Endothelial cell of umbilical vein (primary cell): ENCODE data around the gene ZNF581. TPM values are rescaled to one million over a fixed set of nuclear protein-coding genes. Genes with fewer than 3 reads are reported as not detected.
A peak's percentile ranks its signal among the peaks of the same experiment; 100 is the strongest.

ENCODE experiments used
- BruUV-seq: library from RNA; stranded (reverse); fragments of 400-500 nt; replicated peaks from 2 replicates; lab custom pipeline; 2021; lab: Mats Ljungman, UMichigan
- CTCF ChIA-PET: fragments of 300-600, 350-600 bp; sonication (Branson Sonifier 250); formaldehyde crosslinking; loops from one replicate; lab custom pipeline; 2021; ENCODE audit warnings: antibody characterized with exemption, inconsistent platforms; lab: Charles Lee
- POLR2A ChIA-PET: fragments of 300-600, 350-600 bp; sonication (Branson Sonifier 250); formaldehyde crosslinking; loops from one replicate; lab custom pipeline; 2021; ENCODE audit warnings: antibody characterized with exemption, inconsistent platforms; lab: Charles Lee
- DNase-seq: peaks from one replicate; pipeline ENCODE4 v3.0.0-alpha.2; 2011; ENCODE audit warnings: low read depth, low spot score
- FAIRE-seq: peaks from 2 replicates; lab custom pipeline; 2011; peaks lifted over from hg19 to GRCh38; lab: Jason Lieb, UNC
- H2AFZ ChIP-seq: 2 replicates; pipeline ENCODE4 v1.6.0; 2012; ENCODE audit warnings: low read depth, low read length, control low read depth, inconsistent platforms
- H3K27ac ChIP-seq: 2 replicates; pipeline ENCODE4 v1.5.1; 2011; ENCODE audit warnings: low read depth, mild to moderate bottlenecking, control low read depth, low read length, moderate library complexity; ENCODE audit not compliant: insufficient read depth
- H3K27me3 ChIP-seq, 2 experiments: 2 replicates each; pipeline versions ENCODE4 v1.6.0 to v1.6.1; 2011; ENCODE audit warnings: low read length in 2 of 2, mixed read lengths in 1 of 2; ENCODE audit not compliant: control insufficient read depth in 2 of 2, insufficient read depth in 2 of 2
- H3K36me3 ChIP-seq, 2 experiments: 2 replicates in 1 of 2; 3 replicates in 1 of 2; pipeline ENCODE4 v1.5.1; 2011; ENCODE audit warnings: low read length in 2 of 2, mild to moderate bottlenecking in 1 of 2, moderate library complexity in 1 of 2; ENCODE audit not compliant: control insufficient read depth in 2 of 2, insufficient read depth in 2 of 2; ENCODE audit errors: extremely low read depth in 1 of 2
- H3K4me1 ChIP-seq: 3 replicates; pipeline ENCODE4 v1.5.1; 2011; ENCODE audit warnings: mild to moderate bottlenecking, low read length; ENCODE audit not compliant: control insufficient read depth, insufficient read depth; ENCODE audit errors: extremely low read depth
- H3K4me2 ChIP-seq: 2 replicates; pipeline ENCODE4 v1.6.1; 2011; ENCODE audit warnings: low read length, control low read depth, mixed read lengths; ENCODE audit not compliant: insufficient read depth
- H3K4me3 ChIP-seq, 3 experiments: fragments of 200-600 bp in 1 of 3; sonication (generic), shearing (Covaris generic) in 1 of 3; replicated peaks in 1 of 3; 2 replicates each; pipeline ENCODE4 v1.5.1; 2011 to 2016; ENCODE audit warnings: control low read depth in 3 of 3, low read length in 3 of 3, mild to moderate bottlenecking in 2 of 3, inconsistent platforms in 1 of 3, low read depth in 1 of 3, moderate library complexity in 1 of 3; ENCODE audit not compliant: insufficient read depth in 1 of 3
- H3K79me2 ChIP-seq: 2 replicates; pipeline ENCODE4 v1.6.0; 2012; ENCODE audit warnings: low read length, inconsistent platforms; ENCODE audit not compliant: control insufficient read depth, insufficient read depth
- H3K9ac ChIP-seq: replicated peaks from 2 replicates; pipeline ENCODE3; 2011; ENCODE audit warnings: low read length, control low read depth; ENCODE audit not compliant: insufficient read depth; ENCODE audit errors: extremely low read depth
- H3K9me1 ChIP-seq: replicated peaks from 3 replicates; pipeline ENCODE4 v1.6.0; 2011; ENCODE audit warnings: mild to moderate bottlenecking, low read length; ENCODE audit not compliant: control insufficient read depth, insufficient read depth; ENCODE audit errors: extremely low read depth
- H3K9me3 ChIP-seq: replicated peaks from 2 replicates; pipeline ENCODE4 v1.5.1; 2012; ENCODE audit warnings: low read length, inconsistent platforms; ENCODE audit not compliant: control insufficient read depth, insufficient read depth
- H4K20me1 ChIP-seq: replicated peaks from 2 replicates; pipeline ENCODE3; 2011; ENCODE audit warnings: mild to moderate bottlenecking, low read length; ENCODE audit not compliant: control insufficient read depth, insufficient read depth; ENCODE audit errors: extremely low read depth
- EZH2 ChIP-seq: IDR thresholded peaks from 2 replicates; pipeline ENCODE4 v1.6.1; 2012; ENCODE audit warnings: borderline replicate concordance, low read depth, mild to moderate bottlenecking, moderate library complexity, low read length, inconsistent platforms; ENCODE audit not compliant: severe bottlenecking
- FOS ChIP-seq: IDR thresholded peaks from 2 replicates; pipeline ENCODE4 v1.6.1; 2011; ENCODE audit warnings: mild to moderate bottlenecking, low read length, moderate library complexity, borderline replicate concordance; ENCODE audit not compliant: insufficient read depth
- GATA2 ChIP-seq: IDR thresholded peaks from 2 replicates; pipeline ENCODE4 v1.7.0; 2011; ENCODE audit warnings: low read depth, mild to moderate bottlenecking, moderate library complexity, mixed read lengths, low read length; ENCODE audit not compliant: insufficient read length, insufficient read depth
- JUN ChIP-seq: IDR thresholded peaks from 2 replicates; pipeline ENCODE4 v1.6.1; 2011; ENCODE audit warnings: borderline replicate concordance, low read depth; ENCODE audit not compliant: insufficient read length, insufficient read depth
- MYC ChIP-seq: IDR thresholded peaks from one replicate; pipeline ENCODE4 v1.6.1; 2011; ENCODE audit warnings: mild to moderate bottlenecking, low read depth, low read length
- POLR2A ChIP-seq: IDR thresholded peaks from 2 replicates; pipeline ENCODE4 v1.6.1; 2012; ENCODE audit warnings: low read depth, mild to moderate bottlenecking, control low read depth, low read length
- POLR2AphosphoS5 ChIP-seq: IDR thresholded peaks from 2 replicates; pipeline ENCODE4 v1.6.1; 2012; ENCODE audit warnings: low read depth, mild to moderate bottlenecking, control low read depth, low read length, moderate library complexity; ENCODE audit not compliant: insufficient read depth
- dilution Hi-C: fragments of 300-500 bp; cut with MboI; formaldehyde crosslinking; loops from one replicate; pipeline ENCODE4 v1.15.0; 2019; ENCODE audit warnings: low sequenced_read_pairs; ENCODE audit not compliant: extremely low pct_ligation_motif_present
- intact Hi-C: fragments of 100-400 bp; cut with micrococcal nuclease; formaldehyde crosslinking; loops from one replicate; pipeline ENCODE4 v1.10.0; 2022
- polyA plus RNA-seq, 4 experiments: library from polyadenylated mRNA; depleted of rRNA in 3 of 4; stranded (reverse) in 3 of 4; unstranded in 1 of 4; fragments of >200 nt; gene quantifications; 2 replicates each; pipeline versions ENCODE4 v1.2.1 to v1.2.3, GENCODE V29; 2011 to 2012; ENCODE audit warnings: missing spikeins in 1 of 4
- total RNA-seq: library from RNA; stranded (reverse); gene quantifications from 2 replicates; pipeline ENCODE4 v1.2.3, GENCODE V29; 2021
- TF ChIP-seq, protein P1 (sequence below), 2 donors: IDR thresholded peaks; 1 replicate in 1 of 2; 2 replicates in 1 of 2; pipeline ENCODE4 v1.5.1; 2011; ENCODE audit warnings: low read length in 2 of 2, mild to moderate bottlenecking in 2 of 2, moderate library complexity in 2 of 2, control low read depth in 1 of 2, inconsistent platforms in 1 of 2, low read depth in 1 of 2; ENCODE audit not compliant: insufficient read depth in 1 of 2; ENCODE audit errors: extremely low read depth in 1 of 2
- TF ChIP-seq, protein P2 (sequence below): IDR thresholded peaks from 2 replicates; pipeline ENCODE4 v1.6.1; 2011; ENCODE audit not compliant: insufficient read depth, insufficient read length

Gene ZNF581
- total and polyA plus RNA-seq, 2 donors (not counting 3 experiments of a cell fraction or from before 2014, with no cell fraction given): 31.4 to 32.3 TPM

DNA sequence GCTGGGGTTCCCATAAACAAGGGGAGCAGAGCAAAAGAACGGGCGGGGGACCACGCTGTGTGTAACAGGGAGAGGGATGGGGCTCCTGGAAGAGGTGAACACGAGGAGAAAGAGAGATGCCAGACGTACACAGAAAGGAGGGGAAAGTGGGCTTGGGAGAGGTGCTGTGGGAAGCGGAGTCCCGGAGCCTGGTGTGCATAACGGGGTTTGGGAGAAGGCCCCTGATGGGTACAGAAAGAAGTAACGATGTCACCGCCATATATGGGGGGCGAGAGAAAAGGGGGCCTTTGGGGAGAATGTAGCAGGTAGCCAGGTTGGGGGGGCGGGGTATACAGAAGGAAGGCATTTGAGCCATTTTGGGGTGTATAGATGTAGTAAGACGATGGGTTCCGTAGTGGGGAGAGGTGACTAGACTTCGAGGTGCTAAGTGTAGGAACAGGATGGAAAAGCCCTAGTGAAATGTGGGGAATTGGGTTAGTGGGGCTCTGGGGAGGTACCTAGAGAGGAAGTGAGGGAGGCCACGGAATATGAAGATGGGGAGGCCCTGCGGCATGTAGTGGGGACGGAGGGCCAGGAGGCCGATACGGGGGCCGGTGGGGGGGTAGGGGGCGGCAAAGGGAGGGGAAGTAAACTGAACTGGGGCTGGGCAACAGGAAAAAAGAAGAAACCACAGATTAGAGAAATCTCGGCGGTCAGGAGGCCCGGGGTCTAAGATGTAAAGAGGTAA, 1.9 kb upstream of the ZNF581 start:
- dilution Hi-C loops (no loop called here), intact Hi-C loops (loop anchor here (5.0 kb wide), 1 partner anchor 554 kb away; no protein-coding TSS in a partner anchor)
- CTCF ChIA-PET: interaction anchor here (0.7 to 2.0 kb wide), 4 partner anchors 9 to 13 kb away, joined by 3 to 14 read pairs (median 6); no protein-coding TSS in a partner anchor
- peak overlapping the region; percentile 6 for H3K27ac ChIP-seq
- no peaks in the 10 kb centered on the region for H3K9me3 ChIP-seq
- H3K4me2 ChIP-seq: peak overlapping the region; percentile 53
- H4K20me1 ChIP-seq: no peaks in the 10 kb centered on the region
- peaks cover 3 to 10% of the 10 kb centered on the region in 2 experiments for H3K36me3 ChIP-seq
- DNase-seq (no peak), FAIRE-seq (no peak)
- peaks cover 27% of the 10 kb centered on the region for H3K79me2 ChIP-seq
- peak overlapping the region; percentile 41 for H3K9ac ChIP-seq
- TF ChIP-seq EZH2: no peak
- TF ChIP-seq JUN: no peak
- TF ChIP-seq GATA2: no peak
- no peak for TF ChIP-seq POLR2A
- TF ChIP-seq, protein P1, sequence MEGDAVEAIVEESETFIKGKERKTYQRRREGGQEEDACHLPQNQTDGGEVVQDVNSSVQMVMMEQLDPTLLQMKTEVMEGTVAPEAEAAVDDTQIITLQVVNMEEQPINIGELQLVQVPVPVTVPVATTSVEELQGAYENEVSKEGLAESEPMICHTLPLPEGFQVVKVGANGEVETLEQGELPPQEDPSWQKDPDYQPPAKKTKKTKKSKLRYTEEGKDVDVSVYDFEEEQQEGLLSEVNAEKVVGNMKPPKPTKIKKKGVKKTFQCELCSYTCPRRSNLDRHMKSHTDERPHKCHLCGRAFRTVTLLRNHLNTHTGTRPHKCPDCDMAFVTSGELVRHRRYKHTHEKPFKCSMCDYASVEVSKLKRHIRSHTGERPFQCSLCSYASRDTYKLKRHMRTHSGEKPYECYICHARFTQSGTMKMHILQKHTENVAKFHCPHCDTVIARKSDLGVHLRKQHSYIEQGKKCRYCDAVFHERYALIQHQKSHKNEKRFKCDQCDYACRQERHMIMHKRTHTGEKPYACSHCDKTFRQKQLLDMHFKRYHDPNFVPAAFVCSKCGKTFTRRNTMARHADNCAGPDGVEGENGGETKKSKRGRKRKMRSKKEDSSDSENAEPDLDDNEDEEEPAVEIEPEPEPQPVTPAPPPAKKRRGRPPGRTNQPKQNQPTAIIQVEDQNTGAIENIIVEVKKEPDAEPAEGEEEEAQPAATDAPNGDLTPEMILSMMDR (IDR thresholded peaks at IDR 0.05; ENCODE audit: extremely low read depth in 1 of 2, insufficient read depth in 1 of 2, low read depth in 1 of 2, low read length in 2 of 2): no peak
- TF ChIP-seq, protein P2, sequence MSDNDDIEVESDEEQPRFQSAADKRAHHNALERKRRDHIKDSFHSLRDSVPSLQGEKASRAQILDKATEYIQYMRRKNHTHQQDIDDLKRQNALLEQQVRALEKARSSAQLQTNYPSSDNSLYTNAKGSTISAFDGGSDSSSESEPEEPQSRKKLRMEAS: no peak
- TF ChIP-seq FOS: no peak
- no peak for TF ChIP-seq POLR2AphosphoS5
- TF ChIP-seq MYC: no peak
- H3K4me1 ChIP-seq: peaks cover 23% of the 10 kb centered on the region
- H2AFZ ChIP-seq: no peak overlapping the region
- peak overlapping the region; percentile 59 to 75 (median 60) for H3K4me3 ChIP-seq
- H3K9me1 ChIP-seq: no peaks in the 10 kb centered on the region
- no peaks in the 10 kb centered on the region for H3K27me3 ChIP-seq
- BruUV-seq: no TSS peak
- POLR2A ChIA-PET: interaction anchor here (0.7 to 1.3 kb wide), 3 partner anchors 8 to 15 kb away, joined by 3 to 4 read pairs (median 4); partner anchors contain the start of gene U2AF2
